ENCODE results near the gene ANLN. TPM values are rescaled to one million over a fixed set of nuclear protein-coding genes. Genes with fewer than 3 reads are reported as not detected.

The ANLN gene
- total RNA-seq, 1 experiment from 2014 or later, result 78.9 TPM

- Histone ChIP-seq H3K27ac (ENCODE audit: insufficient read length, low read depth, low read length) (no peak overlapping the region), H3K18ac (ENCODE audit: insufficient read length, low read depth, low read length) (no peak overlapping the region), H3K9ac (ENCODE audit: extremely low read depth, insufficient read length, low read length) (no peak overlapping the region), H4K91ac (ENCODE audit: insufficient read length, low read depth, low read length) (no peak overlapping the region), H3K79me1 (ENCODE audit: insufficient read depth, low read depth, low read length, poor library complexity, severe bottlenecking) (no peaks in the 10 kb centered on the region), H3K14ac (ENCODE audit: insufficient read depth, low read length) (no peak overlapping the region), H4K5ac (ENCODE audit: insufficient read length, low read depth, low read length) (no peak overlapping the region), H2AK5ac (ENCODE audit: insufficient read length, low read length) (no peak overlapping the region), H4K20me1 (ENCODE audit: control insufficient read depth, insufficient read depth, insufficient read length) (no peaks in the 10 kb centered on the region), H3K23ac (ENCODE audit: insufficient read length, low read depth, low read length) (no peak overlapping the region), H2AFZ (ENCODE audit: low read length) (no peak overlapping the region), H3T11ph (ENCODE audit: low read length) (no peak overlapping the region), H2BK12ac (ENCODE audit: insufficient read length, low read depth, low read length) (no peak overlapping the region), H4K8ac (replicated peaks; ENCODE audit: insufficient read length, low read depth, low read length) (no peak overlapping the region), H3K23me2 (ENCODE audit: insufficient read length, low read depth, low read length, poor library complexity, severe bottlenecking) (no peaks in the 10 kb centered on the region), H3K27me3 (ENCODE audit: insufficient read depth, low read length) (peaks cover 38% of the 10 kb centered on the region), H3K79me2 (ENCODE audit: insufficient read depth, low read length) (no peaks in the 10 kb centered on the region), H2BK15ac (ENCODE audit: low read depth, low read length) (no peak overlapping the region), H3K4me1 (ENCODE audit: insufficient read depth, low read length) (peaks cover under 1% of the 10 kb centered on the region; the same call in 1 of the 2 replicates), H3K4me2 (ENCODE audit: insufficient read depth, insufficient read length, low read length) (peak overlapping the region; percentile 93), H2BK20ac (ENCODE audit: low read depth, low read length, poor library complexity, severe bottlenecking) (no peak overlapping the region), H2BK5ac (ENCODE audit: insufficient read length, low read length) (no peak overlapping the region), H3K4ac (ENCODE audit: low read depth, low read length) (no peak overlapping the region), H2BK120ac (ENCODE audit: low read depth, low read length, poor library complexity, severe bottlenecking) (no peak overlapping the region), H3K9me3 (ENCODE audit: control insufficient read depth, low read depth, low read length) (no peaks in the 10 kb centered on the region), H3K56ac (ENCODE audit: insufficient read length, low read depth, low read length) (no peak overlapping the region)
- DNase-seq, result no peak
- WGBS (ENCODE audit: extremely low coverage, insufficient read length, low lambda C conversion rate), result no CpG with 5 or more reads among the region's 12 CpGs
- Mint-ChIP-seq H3K36me3 (ENCODE audit: insufficient read depth in 1 of 3, low read depth in 3 of 3) (no peaks in the 10 kb centered on the region), H3K27me3 (ENCODE audit: low read depth) (peaks cover 80% of the 10 kb centered on the region), H3K4me1 (peaks cover 5 to 9% of the 10 kb centered on the region in 2 experiments), H3K4me3 (peak overlapping the region; percentile 54 to 82), H3K27ac (no peak overlapping the region), H3K9me3 (no peaks in the 10 kb centered on the region)
- TF ChIP-seq CTCF (conservative IDR thresholded peaks at IDR 0.05), result no peak
Observed at GRCh38 chr7:36366005-36366717, 23.5 kb upstream of the ANLN start.

Measured in H9 (cell line).